MM.1S (cell line): ENCODE results near the gene GRAP.

Experiments
- DNase-seq: peaks from one replicate; pipeline ENCODE4 v3.0.0-alpha.2; 2015
- H2AFZ ChIP-seq: fragments of 300-600 bp; sonication (generic); 2 replicates; pipeline ENCODE4 v1.6.0; 2016; ENCODE audit warnings: antibody characterized with exemption, low read length
- H3F3A ChIP-seq: fragments of 300-600 bp; sonication (generic); 2 replicates; pipeline ENCODE4 v1.6.1; 2016; ENCODE audit warnings: mild to moderate bottlenecking, antibody characterized with exemption, low read length, moderate library complexity, mixed read lengths; ENCODE audit not compliant: insufficient read depth
- H3K27ac ChIP-seq: fragments of 300-600 bp; sonication (generic); 2 replicates; pipeline ENCODE4 v1.5.1; 2016; ENCODE audit warnings: mild to moderate bottlenecking, low read length
- H3K27me3 ChIP-seq: fragments of 300-600 bp; sonication (generic); replicated peaks from 2 replicates; pipeline ENCODE4 v1.6.0; 2016; ENCODE audit warnings: low read length; ENCODE audit not compliant: insufficient read depth
- H3K36me3 ChIP-seq: fragments of 300-600 bp; sonication (generic); replicated peaks from 2 replicates; pipeline ENCODE4 v1.6.1; 2016; ENCODE audit warnings: mild to moderate bottlenecking, low read length, mixed read lengths; ENCODE audit not compliant: insufficient read depth
- H3K4me1 ChIP-seq: fragments of 300-600 bp; sonication (generic); 2 replicates; pipeline ENCODE4 v1.6.1; 2016; ENCODE audit warnings: low read length, mixed read lengths
- H3K4me2 ChIP-seq: fragments of 300-600 bp; sonication (generic); 2 replicates; pipeline ENCODE4 v1.6.0; 2016; ENCODE audit warnings: low read depth, low read length
- H3K4me3 ChIP-seq: fragments of 300-600 bp; sonication (generic); 2 replicates; pipeline ENCODE4 v1.5.1; 2016; ENCODE audit warnings: low read length, mixed read lengths
- H3K79me2 ChIP-seq: fragments of 300-600 bp; sonication (generic); 2 replicates; pipeline ENCODE4 v1.6.1; 2016; ENCODE audit warnings: mixed run types, low read length, mixed read lengths
- H3K9ac ChIP-seq: fragments of 300-600 bp; sonication (generic); 2 replicates; pipeline ENCODE4 v1.6.1; 2016; ENCODE audit warnings: low read length, mixed read lengths
- H3K9me2 ChIP-seq: fragments of 300-600 bp; sonication (generic); replicated peaks from 2 replicates; pipeline ENCODE4 v1.6.1; 2016; ENCODE audit warnings: mild to moderate bottlenecking, low read length, mixed read lengths; ENCODE audit not compliant: insufficient read depth
- H3K9me3 ChIP-seq: fragments of 300-600 bp; sonication (generic); replicated peaks from 2 replicates; pipeline ENCODE4 v1.6.1; 2016; ENCODE audit warnings: mild to moderate bottlenecking, low read length, mixed read lengths; ENCODE audit not compliant: insufficient read depth
- H4K20me1 ChIP-seq: fragments of 300-600 bp; sonication (generic); 2 replicates; pipeline ENCODE4 v1.6.1; 2016; ENCODE audit warnings: mild to moderate bottlenecking, low read length, moderate library complexity, mixed read lengths; ENCODE audit not compliant: insufficient read depth
- EZH2 ChIP-seq: fragments of 300-600 bp; sonication (generic); optimal IDR thresholded peaks from 2 replicates; pipeline ENCODE3; 2017; ENCODE audit warnings: low read depth, mild to moderate bottlenecking, antibody characterized with exemption, low read length, mixed read lengths
- EZH2phosphoT487 ChIP-seq: fragments of 300-600 bp; sonication (generic); IDR thresholded peaks from 2 replicates; pipeline ENCODE4 v1.6.1; 2018; ENCODE audit warnings: antibody characterized with exemption, low read length
- TF ChIP-seq, protein P1 (sequence below): fragments of 300-600 bp; sonication (generic); IDR thresholded peaks from 2 replicates; pipeline ENCODE4 v1.5.1; 2016; ENCODE audit warnings: antibody characterized with exemption, low read length, mixed read lengths

GRAP gene

DNA sequence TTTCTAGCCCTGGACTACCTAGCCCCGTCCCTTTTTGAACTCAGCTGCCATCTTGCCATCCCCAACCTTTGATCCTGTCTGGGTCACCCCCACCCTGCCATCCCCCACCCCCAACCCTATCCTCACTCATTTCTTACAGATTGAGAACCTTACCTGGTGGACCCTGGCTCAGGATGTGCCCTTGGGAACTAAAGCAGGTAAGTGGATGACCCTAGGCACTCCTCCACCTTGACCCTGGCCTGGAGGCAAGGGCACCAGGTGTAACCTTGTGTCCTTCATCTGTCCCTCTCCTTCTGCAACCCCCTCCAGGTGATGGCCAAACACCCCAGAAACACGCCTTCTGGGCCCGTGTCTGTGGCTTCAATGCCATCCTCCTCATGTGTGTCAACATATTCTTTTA lies 26.7 kb downstream of the GRAP start:
- Histone ChIP-seq H2AFZ (no peak overlapping the region), H3K9me2 (no peaks in the 10 kb centered on the region), H3K27ac (no peak overlapping the region), H3K9ac (no peak overlapping the region), H3K27me3 (no peaks in the 10 kb centered on the region), H3K4me2 (no peak overlapping the region), H3K36me3 (no peaks in the 10 kb centered on the region), H3K4me1 (no peaks in the 10 kb centered on the region), H3K9me3 (no peaks in the 10 kb centered on the region), H3K79me2 (no peaks in the 10 kb centered on the region), H3K4me3 (no peak overlapping the region), H4K20me1 (no peaks in the 10 kb centered on the region), H3F3A (no peaks in the 10 kb centered on the region)
- DNase-seq = no peak
- TF ChIP-seq EZH2 = no peak
- no peak for TF ChIP-seq EZH2phosphoT487
- TF ChIP-seq, protein P1, sequence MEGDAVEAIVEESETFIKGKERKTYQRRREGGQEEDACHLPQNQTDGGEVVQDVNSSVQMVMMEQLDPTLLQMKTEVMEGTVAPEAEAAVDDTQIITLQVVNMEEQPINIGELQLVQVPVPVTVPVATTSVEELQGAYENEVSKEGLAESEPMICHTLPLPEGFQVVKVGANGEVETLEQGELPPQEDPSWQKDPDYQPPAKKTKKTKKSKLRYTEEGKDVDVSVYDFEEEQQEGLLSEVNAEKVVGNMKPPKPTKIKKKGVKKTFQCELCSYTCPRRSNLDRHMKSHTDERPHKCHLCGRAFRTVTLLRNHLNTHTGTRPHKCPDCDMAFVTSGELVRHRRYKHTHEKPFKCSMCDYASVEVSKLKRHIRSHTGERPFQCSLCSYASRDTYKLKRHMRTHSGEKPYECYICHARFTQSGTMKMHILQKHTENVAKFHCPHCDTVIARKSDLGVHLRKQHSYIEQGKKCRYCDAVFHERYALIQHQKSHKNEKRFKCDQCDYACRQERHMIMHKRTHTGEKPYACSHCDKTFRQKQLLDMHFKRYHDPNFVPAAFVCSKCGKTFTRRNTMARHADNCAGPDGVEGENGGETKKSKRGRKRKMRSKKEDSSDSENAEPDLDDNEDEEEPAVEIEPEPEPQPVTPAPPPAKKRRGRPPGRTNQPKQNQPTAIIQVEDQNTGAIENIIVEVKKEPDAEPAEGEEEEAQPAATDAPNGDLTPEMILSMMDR = no peak

DNA sequence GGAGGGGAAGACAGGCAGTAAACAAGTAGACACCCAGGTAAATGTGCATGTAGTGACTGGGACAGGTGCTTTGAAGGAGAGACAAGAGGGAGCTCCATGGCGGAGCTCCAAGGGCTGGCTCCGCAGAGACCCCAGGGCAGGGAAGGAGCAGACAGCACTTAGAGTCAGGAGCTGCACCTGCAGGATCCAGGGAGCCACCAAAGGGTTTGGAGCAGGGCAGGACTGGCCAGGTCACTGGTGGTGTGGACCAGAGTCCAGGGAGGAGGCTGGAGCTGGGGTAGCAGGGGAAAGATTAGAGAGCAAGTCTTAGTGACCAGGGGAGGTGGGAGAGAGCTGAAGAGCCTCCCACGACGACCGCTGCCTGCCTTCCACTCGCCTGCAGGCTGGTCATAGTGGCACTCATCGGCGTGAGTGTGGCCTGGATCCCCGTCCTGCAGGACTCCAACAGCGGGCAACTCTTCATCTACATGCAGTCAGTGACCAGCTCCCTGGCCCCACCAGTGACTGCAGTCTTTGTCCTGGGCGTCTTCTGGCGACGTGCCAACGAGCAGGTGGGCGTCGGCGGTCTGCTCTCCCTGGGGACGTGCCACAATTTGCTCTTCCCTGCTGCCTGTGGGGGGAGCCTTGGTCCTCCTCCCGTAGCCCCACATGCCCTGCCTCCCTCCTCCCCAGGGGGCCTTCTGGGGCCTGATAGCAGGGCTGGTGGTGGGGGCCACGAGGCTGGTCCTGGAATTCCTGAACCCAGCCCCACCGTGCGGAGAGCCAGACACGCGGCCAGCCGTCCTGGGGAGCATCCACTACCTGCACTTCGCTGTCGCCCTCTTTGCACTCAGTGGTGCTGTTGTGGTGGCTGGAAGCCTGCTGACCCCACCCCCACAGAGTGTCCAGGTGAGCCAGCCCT lies 27.5 kb downstream of the GRAP start:
- no peak for TF ChIP-seq EZH2
- H3F3A ChIP-seq = no peaks in the 10 kb centered on the region
- DNase-seq = no peak
- no peaks in the 10 kb centered on the region for H3K4me1 ChIP-seq
- no peaks in the 10 kb centered on the region for H3K9me2 ChIP-seq
- no peak overlapping the region for H3K4me3 ChIP-seq
- H3K4me2 ChIP-seq = no peak overlapping the region
- H3K9ac ChIP-seq = no peak overlapping the region
- H4K20me1 ChIP-seq = no peaks in the 10 kb centered on the region
- no peak overlapping the region for H2AFZ ChIP-seq
- no peak overlapping the region for H3K27ac ChIP-seq
- H3K36me3 ChIP-seq = no peaks in the 10 kb centered on the region
- no peaks in the 10 kb centered on the region for H3K9me3 ChIP-seq
- H3K79me2 ChIP-seq = no peaks in the 10 kb centered on the region
- H3K27me3 ChIP-seq = no peaks in the 10 kb centered on the region

DNA sequence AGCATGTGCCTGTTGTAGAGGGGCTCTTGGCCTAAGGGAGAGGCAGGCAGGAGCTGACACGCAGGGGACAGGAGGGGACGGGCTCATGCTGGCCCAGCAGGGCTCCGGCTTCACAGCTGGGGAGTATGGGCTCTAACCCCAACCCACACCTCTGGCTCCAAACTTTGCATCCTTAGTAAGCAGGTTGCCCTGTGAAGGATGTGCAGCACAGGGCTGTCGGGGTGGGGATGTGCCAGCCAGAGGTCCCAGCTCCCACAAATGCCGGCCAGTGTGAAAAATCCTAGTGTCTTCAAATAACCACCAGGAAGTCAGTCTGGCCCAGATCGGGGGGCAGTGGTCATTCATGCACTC lies 28.2 kb downstream of the GRAP start:
- DNase-seq = no peak
- Histone ChIP-seq H4K20me1 (no peaks in the 10 kb centered on the region), H3K9me2 (no peaks in the 10 kb centered on the region), H3K4me1 (no peaks in the 10 kb centered on the region), H3F3A (no peaks in the 10 kb centered on the region), H3K9ac (no peak overlapping the region), H3K36me3 (no peaks in the 10 kb centered on the region), H3K4me2 (no peak overlapping the region), H3K27me3 (no peaks in the 10 kb centered on the region), H3K27ac (no peak overlapping the region), H3K9me3 (no peaks in the 10 kb centered on the region), H3K79me2 (no peaks in the 10 kb centered on the region), H3K4me3 (no peak overlapping the region), H2AFZ (no peak overlapping the region)
- TF ChIP-seq, protein P1 = no peak
- TF ChIP-seq EZH2 = no peak
- TF ChIP-seq EZH2phosphoT487 = no peak
